ENCODE data around the gene GAB4.

Gene GAB4

GRCh38 chr22:16960884-16961249 lies 47.2 kb downstream of the GAB4 start:
- H3K79me2 ChIP-seq (ENCODE audit: low read length) = no peaks in the 10 kb centered on the region
- H3K27me3 ChIP-seq (replicated peaks; ENCODE audit: insufficient read depth, low read length) = no peaks in the 10 kb centered on the region
- H3K4me3 ChIP-seq (ENCODE audit: low read length) = no peak overlapping the region
- no peaks in the 10 kb centered on the region for H3K36me3 ChIP-seq (replicated peaks; ENCODE audit: insufficient read depth, low read length)
- H3K4me2 ChIP-seq (ENCODE audit: low read depth, low read length) = no peak overlapping the region
- no peak overlapping the region for H3K27ac ChIP-seq (ENCODE audit: low read length)
- H2AFZ ChIP-seq (ENCODE audit: low read length) = no peak overlapping the region
- no peaks in the 10 kb centered on the region for H3K9me2 ChIP-seq (replicated peaks; ENCODE audit: insufficient read depth, low read length)
- no peak for DNase-seq
- no peaks in the 10 kb centered on the region for H3F3A ChIP-seq (ENCODE audit: insufficient read depth, low read length)
- no peak overlapping the region for H3K9ac ChIP-seq (ENCODE audit: low read length)
- TF ChIP-seq CTCF (IDR thresholded peaks at IDR 0.05; ENCODE audit: low read length) (no peak), EZH2phosphoT487 (IDR thresholded peaks at IDR 0.05; ENCODE audit: low read length) (no peak), EZH2 (optimal IDR thresholded peaks at IDR 0.05; ENCODE audit: low read depth, low read length) (no peak)
- H4K20me1 ChIP-seq (ENCODE audit: insufficient read depth, low read length) = no peaks in the 10 kb centered on the region
- no peaks in the 10 kb centered on the region for H3K9me3 ChIP-seq (replicated peaks; ENCODE audit: insufficient read depth, low read length)
- H3K4me1 ChIP-seq (ENCODE audit: low read length) = no peaks in the 10 kb centered on the region

GRCh38 chr22:16960220-16960883 lies 47.7 kb downstream of the GAB4 start:
- no peaks in the 10 kb centered on the region for H3K9me2 ChIP-seq (replicated peaks; ENCODE audit: insufficient read depth, low read length)
- H3F3A ChIP-seq (ENCODE audit: insufficient read depth, low read length) = no peaks in the 10 kb centered on the region
- no peaks in the 10 kb centered on the region for H3K36me3 ChIP-seq (replicated peaks; ENCODE audit: insufficient read depth, low read length)
- DNase-seq = no peak
- H3K9me3 ChIP-seq (replicated peaks; ENCODE audit: insufficient read depth, low read length) = no peaks in the 10 kb centered on the region
- no peak overlapping the region for H3K9ac ChIP-seq (ENCODE audit: low read length)
- H4K20me1 ChIP-seq (ENCODE audit: insufficient read depth, low read length) = no peaks in the 10 kb centered on the region
- no peaks in the 10 kb centered on the region for H3K27me3 ChIP-seq (replicated peaks; ENCODE audit: insufficient read depth, low read length)
- TF ChIP-seq EZH2 (optimal IDR thresholded peaks at IDR 0.05; ENCODE audit: low read depth, low read length) (no peak), CTCF (IDR thresholded peaks at IDR 0.05; ENCODE audit: low read length) (no peak), EZH2phosphoT487 (IDR thresholded peaks at IDR 0.05; ENCODE audit: low read length) (no peak)
- no peak overlapping the region for H3K4me3 ChIP-seq (ENCODE audit: low read length)
- no peaks in the 10 kb centered on the region for H3K4me1 ChIP-seq (ENCODE audit: low read length)
- no peaks in the 10 kb centered on the region for H3K79me2 ChIP-seq (ENCODE audit: low read length)
- H3K4me2 ChIP-seq (ENCODE audit: low read depth, low read length) = no peak overlapping the region
- no peak overlapping the region for H2AFZ ChIP-seq (ENCODE audit: low read length)
- H3K27ac ChIP-seq (ENCODE audit: low read length) = no peak overlapping the region

GRCh38 chr22:16959345-16959930 lies 48.6 kb downstream of the GAB4 start:
- Histone ChIP-seq H3K4me2 (ENCODE audit: low read depth, low read length) (no peak overlapping the region), H3K79me2 (ENCODE audit: low read length) (no peaks in the 10 kb centered on the region), H3K27ac (ENCODE audit: low read length) (no peak overlapping the region), H3K9ac (ENCODE audit: low read length) (no peak overlapping the region), H2AFZ (ENCODE audit: low read length) (no peak overlapping the region), H3K9me2 (replicated peaks; ENCODE audit: insufficient read depth, low read length) (no peaks in the 10 kb centered on the region), H3K27me3 (replicated peaks; ENCODE audit: insufficient read depth, low read length) (no peaks in the 10 kb centered on the region), H3K4me3 (ENCODE audit: low read length) (no peak overlapping the region), H3K4me1 (ENCODE audit: low read length) (no peaks in the 10 kb centered on the region), H3K9me3 (replicated peaks; ENCODE audit: insufficient read depth, low read length) (no peaks in the 10 kb centered on the region), H4K20me1 (ENCODE audit: insufficient read depth, low read length) (no peaks in the 10 kb centered on the region), H3K36me3 (replicated peaks; ENCODE audit: insufficient read depth, low read length) (no peaks in the 10 kb centered on the region), H3F3A (ENCODE audit: insufficient read depth, low read length) (no peaks in the 10 kb centered on the region)
- TF ChIP-seq EZH2 (optimal IDR thresholded peaks at IDR 0.05; ENCODE audit: low read depth, low read length) (no peak), CTCF (IDR thresholded peaks at IDR 0.05; ENCODE audit: low read length) (no peak), EZH2phosphoT487 (IDR thresholded peaks at IDR 0.05; ENCODE audit: low read length) (no peak)
- DNase-seq = no peak

Measured in MM.1S (cell line).